ENCODE data around the gene TMEM72. TPM values are rescaled to one million over a fixed set of nuclear protein-coding genes. Genes with fewer than 3 reads are reported as not detected.

TMEM72 gene
- total RNA-seq, 2 donors from 2014 or later = 14.5 to 17.6 TPM

- no peak overlapping the region for H3K9ac ChIP-seq (ENCODE audit: low read depth in 2 of 2, low read length in 2 of 2)
- intact Hi-C loops (cut with DNase I) = no loop called here
- DNase-seq = no peak
These were observed 9.1 kb downstream of the TMEM72 start for GRCh38 chr10:44920252-44920651.

DNA sequence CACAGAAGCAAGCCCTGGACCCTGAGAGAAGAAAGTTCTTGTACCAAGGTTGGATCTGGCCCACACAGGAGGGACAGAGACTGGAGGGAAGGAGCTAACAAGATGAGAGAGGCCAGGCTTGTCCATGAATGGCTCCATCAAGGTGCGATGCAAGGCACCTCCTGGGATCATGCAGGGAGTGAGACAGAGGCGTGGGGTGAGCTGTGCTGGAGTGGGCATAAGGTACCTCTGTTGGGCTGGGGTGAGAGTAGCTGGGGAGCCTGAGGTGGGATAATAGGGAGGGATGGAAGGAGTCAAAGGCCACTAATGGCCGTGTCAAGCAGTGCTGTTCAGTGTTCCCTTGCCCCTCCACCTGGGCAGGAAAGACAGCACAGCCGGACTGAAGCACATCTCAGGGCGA, 9.9 kb downstream of the TMEM72 start:
- no peak overlapping the region for H3K9ac ChIP-seq (ENCODE audit: low read depth in 2 of 2, low read length in 2 of 2)
- TF ChIP-seq CTCF (IDR thresholded peaks at IDR 0.05) = no peak
- no peaks in the 10 kb centered on the region for H3K27me3 ChIP-seq
- H3K36me3 ChIP-seq = no peaks in the 10 kb centered on the region
- no peak overlapping the region for H3K4me3 ChIP-seq
- H3K27ac ChIP-seq = no peak overlapping the region
- no peaks in the 10 kb centered on the region for H3K9me3 ChIP-seq
- H3K4me1 ChIP-seq = no peaks in the 10 kb centered on the region
- intact Hi-C loops (cut with DNase I) = no loop called here
- no peak for DNase-seq

More at GRCh38 chr10:44920252-44920651, 9.1 kb downstream of the TMEM72 start:
- H3K27me3 ChIP-seq = no peaks in the 10 kb centered on the region
- H3K4me3 ChIP-seq = no peak overlapping the region
- no peak overlapping the region for H3K27ac ChIP-seq
- H3K4me1 ChIP-seq = no peaks in the 10 kb centered on the region
- no peak for TF ChIP-seq CTCF (IDR thresholded peaks at IDR 0.05)
- H3K9me3 ChIP-seq = no peaks in the 10 kb centered on the region
- no peaks in the 10 kb centered on the region for H3K36me3 ChIP-seq

GRCh38 chr10:44921506-44921905, 10.4 kb downstream of the TMEM72 start:
- DNase-seq = no peak
- no peak for TF ChIP-seq CTCF (IDR thresholded peaks at IDR 0.05)
- Histone ChIP-seq H3K4me3 (no peak overlapping the region), H3K36me3 (no peaks in the 10 kb centered on the region), H3K9ac (ENCODE audit: low read depth in 2 of 2, low read length in 2 of 2) (no peak overlapping the region), H3K27ac (no peak overlapping the region), H3K27me3 (no peaks in the 10 kb centered on the region), H3K9me3 (no peaks in the 10 kb centered on the region), H3K4me1 (no peaks in the 10 kb centered on the region)
- intact Hi-C loops (cut with DNase I) = no loop called here

GRCh38 chr10:44922021-44922420, 10.9 kb downstream of the TMEM72 start:
- Histone ChIP-seq H3K36me3 (no peaks in the 10 kb centered on the region), H3K27ac (no peak overlapping the region), H3K9me3 (no peaks in the 10 kb centered on the region), H3K9ac (ENCODE audit: low read depth in 2 of 2, low read length in 2 of 2) (no peak overlapping the region), H3K4me1 (no peaks in the 10 kb centered on the region), H3K4me3 (no peak overlapping the region), H3K27me3 (no peaks in the 10 kb centered on the region)
- TF ChIP-seq CTCF (IDR thresholded peaks at IDR 0.05) = no peak
- intact Hi-C loops (cut with DNase I) = no loop called here
- no peak for DNase-seq

DNA sequence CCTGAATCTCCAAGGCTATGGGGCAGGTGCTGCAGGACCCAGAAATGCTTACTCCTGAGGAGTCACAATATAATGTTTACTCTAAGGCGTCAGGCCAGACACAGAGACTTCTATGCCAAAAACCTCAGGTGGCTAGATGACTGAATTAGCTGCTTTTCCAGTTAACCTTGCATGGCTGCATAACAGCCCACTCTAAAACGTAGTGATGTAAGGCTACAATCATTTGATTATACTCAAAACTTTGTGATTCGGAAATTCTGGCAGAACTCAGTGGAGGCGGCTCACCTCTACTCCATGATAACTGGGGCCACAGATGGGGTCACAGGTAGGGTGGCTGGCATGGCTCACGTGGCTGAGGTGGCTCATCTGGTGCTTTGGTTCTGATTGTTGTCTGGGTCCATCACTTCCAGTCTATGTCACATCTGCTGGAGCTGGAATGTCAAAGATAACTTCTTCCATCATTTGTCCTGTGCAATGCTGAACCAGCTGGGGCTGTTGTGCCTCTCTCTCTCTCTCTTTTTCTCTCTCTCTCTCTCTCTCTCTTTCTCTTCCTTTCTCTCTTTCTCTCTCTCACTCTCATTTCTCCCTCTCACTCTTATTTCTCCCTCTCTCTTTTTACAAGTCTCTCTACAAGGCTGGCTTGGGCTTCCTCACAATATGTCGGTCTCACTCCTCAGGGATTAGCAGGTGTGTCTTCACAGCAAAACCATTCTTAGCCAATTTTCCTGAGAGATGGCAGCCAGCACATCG, 11.8 kb downstream of the TMEM72 start:
- no peaks in the 10 kb centered on the region for H3K36me3 ChIP-seq
- no peak overlapping the region for H3K4me3 ChIP-seq
- no peak for TF ChIP-seq CTCF (IDR thresholded peaks at IDR 0.05)
- no peak for DNase-seq
- no peak overlapping the region for H3K27ac ChIP-seq
- H3K4me1 ChIP-seq = no peaks in the 10 kb centered on the region
- no peaks in the 10 kb centered on the region for H3K27me3 ChIP-seq
- intact Hi-C loops (cut with DNase I) = no loop called here
- no peak overlapping the region for H3K9ac ChIP-seq (ENCODE audit: low read depth in 2 of 2, low read length in 2 of 2)
- H3K9me3 ChIP-seq = no peaks in the 10 kb centered on the region
